ENCODE measurements around the gene NKIRAS1.

The NKIRAS1 gene

GRCh38 chr3:23916886-23917678 lies at the start of gene NKIRAS1, which contains the start of gene RPL15:
NKIRAS1 (minus strand) TSS chr3:23916990; CDS start chr3:23910904, 6,086 bp downstream.
RPL15 (plus strand) TSS chr3:23917132; CDS start chr3:23917860, 728 bp downstream.
- H3K27me3 Mint-ChIP-seq: peaks cover 14% of the 10 kb centered on the region
- CTCF ChIA-PET: interaction anchor here (1.0 to 2.2 kb wide), 3 partner anchors 27 to 30 kb away, joined by 4 to 5 read pairs (median 4); no protein-coding TSS in a partner anchor
- no peaks in the 10 kb centered on the region for H3K9me3 Mint-ChIP-seq
- peak; percentile 98 for DNase-seq
- peak within 1 kb of the TSS; percentile 98 for H3K27ac Mint-ChIP-seq
- peaks cover 46% of the 10 kb centered on the region for H3K36me3 Mint-ChIP-seq
- peak within 1 kb of the TSS; percentile 93 for H3K4me3 Mint-ChIP-seq
- peaks cover 57% of the 10 kb centered on the region for H3K4me1 Mint-ChIP-seq

- no peaks in the 10 kb centered on the region for H3K27me3 Mint-ChIP-seq
- peaks cover 12% of the 10 kb centered on the region for H3K36me3 Mint-ChIP-seq
Measured at GRCh38 chr3:23966328-23966727, 49.5 kb upstream of the NKIRAS1 start.

GRCh38 chr3:23964537-23965235 lies 47.9 kb upstream of the NKIRAS1 start:
- H3K27ac Mint-ChIP-seq: no peak overlapping the region
- H3K36me3 Mint-ChIP-seq: peaks cover 12% of the 10 kb centered on the region

More at GRCh38 chr3:23966328-23966727, 49.5 kb upstream of the NKIRAS1 start:
- DNase-seq: no peak
- Mint-ChIP-seq H3K27ac (no peak overlapping the region), H3K9me3 (no peaks in the 10 kb centered on the region), H3K4me1 (no peaks in the 10 kb centered on the region), H3K4me3 (no peak overlapping the region)
- CTCF ChIA-PET: no interaction called here

GRCh38 chr3:23961913-23962312 lies 45.1 kb upstream of the NKIRAS1 start:
- no peak for DNase-seq
- Mint-ChIP-seq H3K4me1 (peaks cover 2% of the 10 kb centered on the region), H3K4me3 (no peak overlapping the region), H3K27me3 (no peaks in the 10 kb centered on the region), H3K27ac (no peak overlapping the region), H3K36me3 (peaks cover 10% of the 10 kb centered on the region), H3K9me3 (no peaks in the 10 kb centered on the region)
- CTCF ChIA-PET: interaction anchor here (0.7 kb wide), 1 partner anchor 9 kb away, joined by 3 read pairs; no protein-coding TSS in a partner anchor

More at GRCh38 chr3:23964537-23965235, 47.9 kb upstream of the NKIRAS1 start:
- Mint-ChIP-seq H3K27me3 (no peaks in the 10 kb centered on the region), H3K9me3 (no peaks in the 10 kb centered on the region), H3K4me3 (no peak overlapping the region), H3K4me1 (no peaks in the 10 kb centered on the region)
- CTCF ChIA-PET: no interaction called here
- DNase-seq: no peak

GRCh38 chr3:23961066-23961465 lies 44.3 kb upstream of the NKIRAS1 start:
- H3K4me3 Mint-ChIP-seq: no peak overlapping the region
- peaks cover 10% of the 10 kb centered on the region for H3K36me3 Mint-ChIP-seq
- no peak for DNase-seq
- no peaks in the 10 kb centered on the region for H3K27me3 Mint-ChIP-seq
- peaks cover 2% of the 10 kb centered on the region for H3K4me1 Mint-ChIP-seq
- CTCF ChIA-PET: no interaction called here
- no peaks in the 10 kb centered on the region for H3K9me3 Mint-ChIP-seq
- H3K27ac Mint-ChIP-seq: no peak overlapping the region

- CTCF ChIA-PET: no interaction called here
- DNase-seq: no peak
- Mint-ChIP-seq H3K9me3 (no peaks in the 10 kb centered on the region), H3K4me3 (no peak overlapping the region), H3K27ac (no peak overlapping the region), H3K27me3 (no peaks in the 10 kb centered on the region), H3K4me1 (peaks cover 2% of the 10 kb centered on the region), H3K36me3 (peaks cover 10% of the 10 kb centered on the region)
Measured at GRCh38 chr3:23960649-23961048, 43.9 kb upstream of the NKIRAS1 start.

GRCh38 chr3:23959135-23959900 lies 42.5 kb upstream of the NKIRAS1 start:
- peaks cover 2% of the 10 kb centered on the region for H3K4me1 Mint-ChIP-seq
- no peaks in the 10 kb centered on the region for H3K9me3 Mint-ChIP-seq
- peaks cover 7% of the 10 kb centered on the region for H3K36me3 Mint-ChIP-seq
- no peaks in the 10 kb centered on the region for H3K27me3 Mint-ChIP-seq
- H3K27ac Mint-ChIP-seq: no peak overlapping the region
- no peak overlapping the region for H3K4me3 Mint-ChIP-seq
- CTCF ChIA-PET: no interaction called here
- no peak for DNase-seq

GRCh38 chr3:23956701-23957100 lies 39.9 kb upstream of the NKIRAS1 start:
- H3K4me1 Mint-ChIP-seq: peaks cover 5% of the 10 kb centered on the region

GRCh38 chr3:23954144-23954543 lies 37.4 kb upstream of the NKIRAS1 start:
- Mint-ChIP-seq H3K4me3 (no peak overlapping the region), H3K27ac (no peak overlapping the region), H3K4me1 (peaks cover 25% of the 10 kb centered on the region), H3K27me3 (no peaks in the 10 kb centered on the region), H3K9me3 (no peaks in the 10 kb centered on the region), H3K36me3 (peaks cover 4% of the 10 kb centered on the region)
- no peak for DNase-seq
- CTCF ChIA-PET: no interaction called here

More at GRCh38 chr3:23956701-23957100, 39.9 kb upstream of the NKIRAS1 start:
- Mint-ChIP-seq H3K27ac (no peak overlapping the region), H3K4me3 (no peak overlapping the region), H3K9me3 (no peaks in the 10 kb centered on the region), H3K36me3 (peaks cover 1% of the 10 kb centered on the region), H3K27me3 (no peaks in the 10 kb centered on the region)
- DNase-seq: no peak
- CTCF ChIA-PET: no interaction called here

GRCh38 chr3:23953523-23953922 lies 36.7 kb upstream of the NKIRAS1 start:
- CTCF ChIA-PET: no interaction called here
- Mint-ChIP-seq H3K4me1 (peaks cover 25% of the 10 kb centered on the region), H3K9me3 (no peaks in the 10 kb centered on the region), H3K36me3 (peaks cover 4% of the 10 kb centered on the region), H3K27me3 (no peaks in the 10 kb centered on the region), H3K27ac (no peak overlapping the region), H3K4me3 (no peak overlapping the region)
- no peak for DNase-seq

- H3K36me3 Mint-ChIP-seq: peaks cover 2% of the 10 kb centered on the region
- no peak overlapping the region for H3K4me3 Mint-ChIP-seq
- H3K9me3 Mint-ChIP-seq: no peaks in the 10 kb centered on the region
- no peak for DNase-seq
- peaks cover 28% of the 10 kb centered on the region for H3K4me1 Mint-ChIP-seq
- no peaks in the 10 kb centered on the region for H3K27me3 Mint-ChIP-seq
- H3K27ac Mint-ChIP-seq: no peak overlapping the region
- CTCF ChIA-PET: no interaction called here
Measured at GRCh38 chr3:23952646-23953045, 35.9 kb upstream of the NKIRAS1 start.

GRCh38 chr3:23950293-23950692 lies 33.5 kb upstream of the NKIRAS1 start:
- H3K36me3 Mint-ChIP-seq: peaks cover 2% of the 10 kb centered on the region
- H3K27me3 Mint-ChIP-seq: no peaks in the 10 kb centered on the region
- H3K27ac Mint-ChIP-seq: peak overlapping the region; percentile 50
- no peak for DNase-seq
- peaks cover 33% of the 10 kb centered on the region for H3K4me1 Mint-ChIP-seq
- H3K9me3 Mint-ChIP-seq: no peaks in the 10 kb centered on the region
- H3K4me3 Mint-ChIP-seq: peak overlapping the region; percentile 56
- CTCF ChIA-PET: no interaction called here

GRCh38 chr3:23949784-23950183 lies 33.0 kb upstream of the NKIRAS1 start:
- Mint-ChIP-seq H3K27ac (peak overlapping the region; percentile 50), H3K9me3 (no peaks in the 10 kb centered on the region), H3K4me1 (peaks cover 33% of the 10 kb centered on the region), H3K27me3 (peaks cover 3% of the 10 kb centered on the region), H3K36me3 (peaks cover 2% of the 10 kb centered on the region), H3K4me3 (peak overlapping the region; percentile 56)
- CTCF ChIA-PET: interaction anchor here (1.5 kb wide), 1 partner anchor 61 kb away, joined by 3 read pairs; no protein-coding TSS in a partner anchor
- DNase-seq: no peak

GRCh38 chr3:23948761-23949160 lies 32.0 kb upstream of the NKIRAS1 start:
- H3K27ac Mint-ChIP-seq: no peak overlapping the region
- H3K36me3 Mint-ChIP-seq: peaks cover 2% of the 10 kb centered on the region
- no peak overlapping the region for H3K4me3 Mint-ChIP-seq
- peaks cover 13% of the 10 kb centered on the region for H3K27me3 Mint-ChIP-seq
- DNase-seq: no peak
- CTCF ChIA-PET: interaction anchor here (1.5 kb wide), 1 partner anchor 60 kb away, joined by 3 read pairs; no protein-coding TSS in a partner anchor
- H3K4me1 Mint-ChIP-seq: peaks cover 41% of the 10 kb centered on the region
- no peaks in the 10 kb centered on the region for H3K9me3 Mint-ChIP-seq
